Ovary (tissue), 9 donors: Measurements from ENCODE around the gene MEAK7. TPM values are rescaled to one million over a fixed set of nuclear protein-coding genes. Genes with fewer than 3 reads are reported as not detected.

Experiments used
- DNase-seq, 5 donors: peaks; one replicate each; pipeline ENCODE4 v3.0.0-alpha.2; 2019 to 2020
- H3K27ac ChIP-seq, 2 donors: fragments of 200-600 bp; one replicate each; pipeline versions ENCODE4 v1.5.1 to v1.8.0; 2019 to 2022
- H3K27me3 ChIP-seq: fragments of 200-600 bp; one replicate; pipeline ENCODE4 v1.8.0; 2022
- H3K36me3 ChIP-seq: fragments of 200-600 bp; sonication (generic); one replicate; pipeline ENCODE4 v1.5.1; 2019
- H3K4me1 ChIP-seq: one replicate; pipeline ENCODE4 v1.8.1; 2013; ENCODE audit warnings: mild to moderate bottlenecking, moderate library complexity; ENCODE audit not compliant: insufficient read depth
- H3K4me3 ChIP-seq: fragments of 200-600 bp; sonication (generic); one replicate; pipeline ENCODE4 v1.5.1; 2017
- H3K9me3 ChIP-seq, 2 donors: fragments of 200-600 bp in 1 of 2; sonication (generic) in 1 of 2; one replicate each; pipeline versions ENCODE4 v1.5.1 to v1.8.1; 2013 to 2019; ENCODE audit warnings: mild to moderate bottlenecking in 1 of 2, moderate library complexity in 1 of 2
- CTCF ChIP-seq, 3 donors: fragments of 450-650 bp in 2 of 3; fragments of 200-600 bp in 1 of 3; IDR thresholded peaks; one replicate each; pipeline versions ENCODE4 v1.5.1 to v1.8.0; 2016 to 2022; ENCODE audit warnings: antibody characterized with exemption in 3 of 3, mild to moderate bottlenecking in 1 of 3
- EP300 ChIP-seq: sonication (generic); formaldehyde crosslinking; IDR thresholded peaks from one replicate; pipeline ENCODE4 v1.6.1; 2017; ENCODE audit warnings: antibody characterized with exemption
- POLR2A ChIP-seq: fragments of 450-650 bp; IDR thresholded peaks from one replicate; pipeline ENCODE4 v1.6.1; 2017; ENCODE audit warnings: antibody characterized with exemption, mild to moderate bottlenecking, moderate library complexity
- WGBS, 3 donors: extraction: QIAGEN DNeasy Blood & Tissue Kit in 1 of 3; methylation state at CpG; one replicate each; pipeline versions ENCODE4 v1.1.5 to v1.1.7; 2013 to 2017; 5-methylcytosine and 5-hydroxymethylcytosine counted together
- intact Hi-C, 4 donors: fragments of 100-400 bp; cut with DNase I; formaldehyde crosslinking; loops; one replicate each; pipeline versions ENCODE4 v1.11.0 to v1.15.1; 2022 to 2023
- polyA plus RNA-seq, 2 donors: library from polyadenylated mRNA; stranded (reverse); fragments of 200-250 nt in 1 of 2; fragments of 350-450 nt in 1 of 2; fragmentation: Illumina TruSeq in 1 of 2; extraction: RNeasy Lipid Tissue Mini Kit (QIAGEN cat#74804) in 1 of 2; gene quantifications; one replicate each; pipeline ENCODE4 v1.2.3, GENCODE V29; 2013 to 2014
- total RNA-seq, 7 donors: library from RNA; depleted of rRNA in 2 of 7; stranded (reverse); fragments of >200 nt in 2 of 7; fragmentation: NEBNext Ultra II Directional in 3 of 7; extraction: Animal tissue kit (Norgen Biotek cat#: 25700) in 3 of 7; gene quantifications; one replicate each; pipeline versions ENCODE4 v1.1.0 to v1.2.4, GENCODE V29; 2016 to 2023
- donor health status: DM: no; HTN: no; CAD: no; lungs with moderate emphysema.
- donor health status: DM: no; HTN: no; CAD: no.
- donor health status: Bipolar disorder and iron deficiency.
- donor health status: DM: yes; HTN: yes; CAD: no.
- donor health status: DM: no; HTN: no; CAD: no.
- donor health status: DM: yes; HTN: yes; CAD: no.

MEAK7 gene
- total and polyA plus RNA-seq, 9 donors = 6.6 to 23.0 (median 17.2) TPM

GRCh38 chr16:84531671-84532111 is 27.2 kb upstream of the MEAK7 start:
- no peak overlapping the region for H3K27ac ChIP-seq
- no peaks in the 10 kb centered on the region for H3K27me3 ChIP-seq
- H3K4me1 ChIP-seq = peaks cover 7% of the 10 kb centered on the region
- DNase-seq = no peak
- no peaks in the 10 kb centered on the region for H3K9me3 ChIP-seq
- intact Hi-C loops = no loop called here
- no peaks in the 10 kb centered on the region for H3K36me3 ChIP-seq
- no peak for TF ChIP-seq POLR2A
- 50 to 51% (median 51%) methylated on average over 9 of the region's 9 CpGs for WGBS, 3 donors
- H3K4me3 ChIP-seq = no peak overlapping the region

GRCh38 chr16:84530590-84530989 is 26.1 kb upstream of the MEAK7 start:
- no peak for DNase-seq
- Histone ChIP-seq H3K4me3 (no peak overlapping the region), H3K4me1 (peaks cover 8% of the 10 kb centered on the region), H3K27ac (no peak overlapping the region), H3K36me3 (no peaks in the 10 kb centered on the region), H3K27me3 (no peaks in the 10 kb centered on the region), H3K9me3 (no peaks in the 10 kb centered on the region)
- intact Hi-C loops = no loop called here
- whole genome bisulfite sequencing, 3 donors = 74 to 97% (median 87%) methylated on average over 5 of the region's 5 CpGs
- TF ChIP-seq POLR2A = no peak
- TF ChIP-seq CTCF (IDR thresholded peaks at IDR 0.05) = no peak
- no peak for TF ChIP-seq EP300

- WGBS, 3 donors = 92 to 100% (median 97%) methylated on average over 3 of the region's 3 CpGs
- Histone ChIP-seq H3K36me3 (no peaks in the 10 kb centered on the region), H3K4me3 (no peak overlapping the region), H3K4me1 (peaks cover 8% of the 10 kb centered on the region), H3K27me3 (no peaks in the 10 kb centered on the region), H3K27ac (no peak overlapping the region), H3K9me3 (no peaks in the 10 kb centered on the region)
- intact Hi-C loops = no loop called here
- TF ChIP-seq CTCF (IDR thresholded peaks at IDR 0.05) (no peak), POLR2A (no peak), EP300 (no peak)
- no peak for DNase-seq
Measured at GRCh38 chr16:84529607-84530006, 25.1 kb upstream of the MEAK7 start.

- WGBS, 3 donors = 91 to 96% (median 93%) methylated on average over 6 of the region's 6 CpGs
Measured at GRCh38 chr16:84528322-84528721, 23.9 kb upstream of the MEAK7 start.

More at GRCh38 chr16:84528322-84528721, 23.9 kb upstream of the MEAK7 start:
- Histone ChIP-seq H3K4me1 (peaks cover 8% of the 10 kb centered on the region), H3K9me3 (no peaks in the 10 kb centered on the region), H3K36me3 (no peaks in the 10 kb centered on the region), H3K27ac (no peak overlapping the region), H3K4me3 (no peak overlapping the region), H3K27me3 (no peaks in the 10 kb centered on the region)
- DNase-seq = no peak
- intact Hi-C loops = no loop called here
- TF ChIP-seq CTCF (IDR thresholded peaks at IDR 0.05) (no peak), POLR2A (no peak), EP300 (no peak)
